Keratinocyte (primary cell): Measurements from ENCODE around the gene METAP1D.

Experiments
- CTCF ChIP-seq, 3 experiments: IDR thresholded peaks in 1 of 3; conservative IDR thresholded peaks in 1 of 3; optimal IDR thresholded peaks in 1 of 3; 2 replicates in 2 of 3; 3 replicates in 1 of 3; pipeline versions ENCODE3 to v1.5.1; 2011; ENCODE audit warnings: low read length in 3 of 3, mild to moderate bottlenecking in 3 of 3, moderate library complexity in 2 of 3, control low read depth in 1 of 3, inconsistent platforms in 1 of 3; ENCODE audit not compliant: insufficient read depth in 2 of 3; ENCODE audit errors: extremely low read depth in 1 of 3
- EZH2 ChIP-seq: IDR thresholded peaks from one replicate; pipeline ENCODE4 v1.6.1; 2012; ENCODE audit warnings: inconsistent platforms, mild to moderate bottlenecking, low read length, moderate library complexity

- no peak for TF ChIP-seq CTCF (optimal IDR thresholded peaks at IDR 0.05 in 1 of 3, IDR thresholded peaks at IDR 0.05 in 1 of 3, conservative IDR thresholded peaks at IDR 0.05 in 1 of 3; ENCODE audit: extremely low read depth in 1 of 3, insufficient read depth in 2 of 3, low read length in 3 of 3)
- no peak for TF ChIP-seq EZH2
Measured at GRCh38 chr2:172079838-172080640, 80.3 kb downstream of the METAP1D start.
